HepG2 (cell line): Measurements from ENCODE around the gene ANXA2. TPM values are rescaled to one million over a fixed set of nuclear protein-coding genes. Genes with fewer than 3 reads are reported as not detected.

Source experiments
- CEBPG ChIP-seq: IDR thresholded peaks from 2 replicates; pipeline ENCODE4 v1.6.1; 2016
- HNRNPUL1 ChIP-seq: fragments of 200-400 bp; formaldehyde crosslinking; IDR thresholded peaks from 2 replicates; pipeline ENCODE4 v1.6.1; 2017; ENCODE audit warnings: low read depth, mild to moderate bottlenecking, low read length, moderate library complexity
- STAT6 ChIP-seq: sonication (generic); formaldehyde crosslinking; IDR thresholded peaks from 2 replicates; pipeline ENCODE4 v1.4.0; 2020; ENCODE audit warnings: missing genetic modification reagents, mild to moderate bottlenecking, borderline replicate concordance
- TBX2 ChIP-seq: sonication (generic); formaldehyde crosslinking; IDR thresholded peaks from 2 replicates; pipeline ENCODE4 v1.5.0; 2020; ENCODE audit warnings: missing genetic modification reagents, mild to moderate bottlenecking, borderline replicate concordance
- TCF12 ChIP-seq, 2 experiments: fragments of 450-650 bp in 1 of 2; sonication (generic) in 1 of 2; formaldehyde crosslinking in 1 of 2; IDR thresholded peaks; 2 replicates each; pipeline versions ENCODE4 v1.6.1 to v1.8.0; 2017 to 2022; ENCODE audit warnings: antibody characterized with exemption in 1 of 2, mild to moderate bottlenecking in 1 of 2, missing genetic modification reagents in 1 of 2, moderate library complexity in 1 of 2
- TCF7L2 ChIP-seq: IDR thresholded peaks from 2 replicates; pipeline ENCODE4 v1.6.1; 2011; ENCODE audit warnings: mild to moderate bottlenecking, low read depth, low read length, moderate library complexity
- TFAP4 ChIP-seq: sonication (generic); IDR thresholded peaks from 2 replicates; pipeline ENCODE4 v1.6.1; 2016; ENCODE audit warnings: low read depth, borderline replicate concordance
- THAP8 ChIP-seq: sonication (generic); formaldehyde crosslinking; IDR thresholded peaks from 2 replicates; pipeline ENCODE4 v1.5.1; 2020; ENCODE audit warnings: missing genetic modification reagents, mild to moderate bottlenecking, borderline replicate concordance
- TP53 ChIP-seq: sonication (generic); formaldehyde crosslinking; conservative IDR thresholded peaks from 2 replicates; pipeline ENCODE4 v1.4.0; 2020; ENCODE audit warnings: missing genetic modification reagents
- ZBTB39 ChIP-seq: sonication (generic); formaldehyde crosslinking; IDR thresholded peaks from 2 replicates; pipeline ENCODE4 v1.5.0; 2020; ENCODE audit warnings: missing genetic modification reagents
- ZFX ChIP-seq: sonication (generic); formaldehyde crosslinking; IDR thresholded peaks from 2 replicates; pipeline ENCODE4 v1.4.0; 2020; ENCODE audit warnings: mild to moderate bottlenecking, low read depth, missing genetic modification reagents, moderate library complexity
- ZNF12 ChIP-seq: sonication (generic); formaldehyde crosslinking; IDR thresholded peaks from 2 replicates; pipeline ENCODE4 v1.5.0; 2020; ENCODE audit warnings: missing genetic modification reagents
- ZNF230 ChIP-seq: sonication (generic); formaldehyde crosslinking; IDR thresholded peaks from 2 replicates; pipeline ENCODE4 v1.4.0; 2020; ENCODE audit warnings: mild to moderate bottlenecking, missing genetic modification reagents
- ZNF3 ChIP-seq: IDR thresholded peaks from 2 replicates; pipeline ENCODE4 v1.7.0; 2017; ENCODE audit warnings: inconsistent platforms
- ZNF503 ChIP-seq: sonication (generic); formaldehyde crosslinking; IDR thresholded peaks from 2 replicates; pipeline ENCODE4 v1.4.0; 2020; ENCODE audit warnings: missing genetic modification reagents
- ZNF552 ChIP-seq: sonication (generic); formaldehyde crosslinking; IDR thresholded peaks from 2 replicates; pipeline ENCODE4 v1.9.0; 2022; ENCODE audit warnings: missing genetic modification reagents, mild to moderate bottlenecking, borderline replicate concordance
- ZNF556 ChIP-seq: sonication (generic); formaldehyde crosslinking; IDR thresholded peaks from 2 replicates; pipeline ENCODE4 v1.4.0; 2020; ENCODE audit warnings: mild to moderate bottlenecking, missing genetic modification reagents, borderline replicate concordance
- ZNF878 ChIP-seq: sonication (generic); formaldehyde crosslinking; IDR thresholded peaks from 2 replicates; pipeline ENCODE4 v1.8.1; 2023; ENCODE audit warnings: mild to moderate bottlenecking, missing genetic modification reagents, moderate library complexity
- polyA plus RNA-seq, 8 experiments: library from polyadenylated mRNA; depleted of rRNA in 3 of 8; stranded (reverse) in 7 of 8; unstranded in 1 of 8; fragments of >200 nt; fragmentation: Illumina TruSeq in 4 of 8; extraction: Trizol in 4 of 8; gene quantifications; 2 replicates each; pipeline versions ENCODE4 v1.2.1 to v1.2.3, GENCODE V29; 2011 to 2016; ENCODE audit warnings: low read depth in 4 of 8, missing spikeins in 1 of 8, mixed read lengths in 1 of 8; ENCODE audit not compliant: insufficient read depth in 1 of 8
- total RNA-seq, 5 experiments: library from RNA; depleted of rRNA; stranded (reverse); fragments of >200 nt; fragmentation: Illumina TruSeq; extraction: Trizol; gene quantifications; 2 replicates each; pipeline ENCODE4 v1.2.3, GENCODE V29; 2016; ENCODE audit warnings: low read depth in 1 of 5

Gene ANXA2
- total and polyA plus RNA-seq, 2 of the 13 experiments (the other 11 are each of a cell fraction or from before 2014, with no cell fraction given), result 196 to 613 TPM

GRCh38 chr15:60379525-60380274 lies 18.1 kb downstream of the ANXA2 start (continued):
- peak; percentile 63; the same call in 1 of the 2 replicates for TF ChIP-seq STAT6 (CRISPR knock-in tag)
- TF ChIP-seq TCF7L2, result peak; percentile 50
- TF ChIP-seq ZNF12 (CRISPR knock-in tag), result peak; percentile 89
- TF ChIP-seq THAP8, result no peak
- TF ChIP-seq ZNF503 (CRISPR knock-in tag), result peak; percentile 85
- no peak for TF ChIP-seq ZNF3 (CRISPR knock-in tag)
- peak; percentile 99 for TF ChIP-seq CEBPG
- no peak for TF ChIP-seq HNRNPUL1
- TF ChIP-seq ZNF556 (CRISPR knock-in tag), result no peak; the same call in 1 of the 2 replicates
- TF ChIP-seq ZBTB39 (CRISPR knock-in tag), result no peak
- TF ChIP-seq TCF12 (IDR thresholded peaks at IDR 0.05), result no peak
- 0 out of 2 replicates have a peak, but pooled peaks have one; percentile 6 for TF ChIP-seq TCF12 (CRISPR knock-in tag; IDR thresholded peaks at IDR 0.05)
- no peak for TF ChIP-seq ZNF230 (CRISPR knock-in tag)
- no peak for TF ChIP-seq ZNF552 (CRISPR knock-in tag)
- TF ChIP-seq ZNF878 (CRISPR knock-in tag), result peak; percentile 50; the same call in 1 of the 2 replicates
- peak; percentile 92 for TF ChIP-seq TFAP4
- TF ChIP-seq TP53, result 0 out of 2 replicates have a peak, but pooled peaks have one; percentile 30
- TF ChIP-seq ZFX, result peak; percentile 70
- TF ChIP-seq TBX2 (CRISPR knock-in tag), result peak; percentile 88
